Smooth muscle cell of the coronary artery (primary cell): ENCODE results near the gene TAC3. TPM values are rescaled to one million over a fixed set of nuclear protein-coding genes. Genes with fewer than 3 reads are reported as not detected.

Experiments used
- total RNA-seq: library from RNA; depleted of rRNA; stranded (reverse); fragments of >200 nt; gene quantifications from 2 replicates; pipeline ENCODE4 v1.2.3, GENCODE V29; 2014; ENCODE audit warnings: low replicate concordance

The TAC3 gene
- total RNA-seq: not detected in 2 replicates

GRCh38 chr12:57016348-57016747 lies at the start of gene TAC3:
TSS of gene TAC3 (minus strand) at chr12:57016529. CDS start at chr12:57015797, 732 bp downstream.

DNA sequence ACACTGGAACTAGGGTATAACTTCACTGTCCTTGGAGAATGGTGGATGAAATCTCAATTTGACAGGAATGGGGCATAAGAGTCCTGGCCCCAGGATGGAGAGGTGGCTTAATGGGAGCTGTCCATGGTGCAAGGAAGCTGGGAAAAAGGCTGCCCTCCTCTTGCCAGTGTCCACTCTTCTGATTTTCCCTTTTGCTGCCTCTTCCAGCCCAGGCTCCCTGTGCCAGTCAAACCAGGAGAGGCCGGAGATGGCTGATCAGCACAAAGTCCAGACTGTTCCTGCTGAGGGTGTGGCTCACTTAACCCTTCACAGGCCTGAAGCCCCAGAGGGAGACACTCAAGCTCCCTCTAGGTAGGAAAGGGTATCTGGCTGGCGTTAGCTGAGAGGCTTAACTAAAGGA lies 33.6 kb upstream of the TAC3 start, which contains the start of gene MYO1A:
TSS of gene MYO1A (minus strand) at position 240 of the 400 bp plus-strand sequence. CDS start 1,806 bp downstream, outside the sequence.

DNA sequence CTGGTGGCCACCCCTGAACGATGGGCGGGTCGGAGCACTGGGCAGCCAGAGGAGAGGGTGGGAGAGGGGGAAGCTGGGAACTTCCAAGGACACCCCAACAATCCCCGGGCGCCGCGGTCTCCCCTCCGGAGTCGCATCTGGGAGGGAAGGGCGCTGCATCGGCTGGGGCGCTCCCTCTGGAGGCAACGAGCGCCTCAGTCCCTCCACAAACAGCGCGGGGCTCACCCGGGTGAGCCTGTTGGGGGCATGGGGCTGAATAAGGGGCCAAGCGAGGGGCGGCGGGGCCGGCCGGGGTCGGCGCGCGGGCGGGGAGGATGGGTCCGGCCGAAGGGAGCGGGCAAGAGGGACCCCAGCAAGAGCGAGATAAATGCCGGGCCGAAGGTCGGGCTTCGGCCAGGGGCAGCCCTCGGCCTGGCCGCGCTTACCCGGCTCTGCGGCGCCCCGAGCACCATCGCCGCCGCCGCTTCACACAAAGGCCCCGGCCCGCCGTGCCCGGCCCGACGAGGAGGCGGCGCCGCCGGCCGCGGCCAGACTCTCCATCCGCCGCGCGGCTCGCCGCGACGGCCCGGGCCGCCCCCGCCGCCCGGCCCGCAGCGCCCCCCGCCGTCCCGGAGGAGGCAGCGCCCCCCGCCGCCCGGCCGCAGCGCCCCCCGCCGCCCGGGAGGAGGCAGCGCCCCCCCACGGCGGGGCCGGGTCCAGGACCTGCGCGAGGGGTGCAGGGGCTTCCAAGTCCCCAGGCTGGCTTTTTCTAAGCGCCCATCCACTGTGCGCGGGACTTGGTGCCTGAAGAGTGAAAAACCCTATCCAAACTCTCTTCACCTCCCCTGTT lies 10.1 kb downstream of the TAC3 start, which contains the start of gene ZBTB39:
TSS of gene ZBTB39 (minus strand) at position 567 of the 829 bp plus-strand sequence. CDS start 1,629 bp downstream, outside the sequence.

Other genes starting within 250 kb of the TAC3 start
- gene SDR9C7, start 82.1 kb downstream of the TAC3 start, total RNA-seq: not detected in 2 replicates
- under 0.01 and 0.08 TPM in 2 replicates for gene RDH16, start 58.9 kb downstream of the TAC3 start, total RNA-seq
- 2.6 and 3.7 TPM in 2 replicates for gene ZBTB39, start 10.0 kb downstream of the TAC3 start, total RNA-seq
- gene MYO1A, start 33.6 kb upstream of the TAC3 start, total RNA-seq: 0.12 and 0.30 TPM in 2 replicates
- gene NEMP1, start 62.3 kb upstream of the TAC3 start, total RNA-seq: 3.5 and 4.4 TPM in 2 replicates
- 31.4 and 48.7 TPM in 2 replicates for gene NAB2, start 72.6 kb upstream of the TAC3 start, total RNA-seq
- 52.4 and 101 TPM in 2 replicates for gene STAT6, start 94.8 kb upstream of the TAC3 start, total RNA-seq
- gene LRP1, start 112.0 kb upstream of the TAC3 start, total RNA-seq: 245 and 1,121 TPM in 2 replicates
- gene LRP1-AS, start 131.1 kb upstream of the TAC3 start, total RNA-seq: not detected in 2 replicates
- gene NXPH4, start 200.3 kb upstream of the TAC3 start, total RNA-seq: 0.59 and 3.8 TPM in 2 replicates
- 206 and 354 TPM in 2 replicates for gene SHMT2, start 213.2 kb upstream of the TAC3 start, total RNA-seq
- gene STAC3, start 234.7 kb upstream of the TAC3 start, total RNA-seq: 0.08 and 0.23 TPM in 2 replicates